A673 (cell line): ENCODE results near the gene PLEKHG3.

ENCODE experiments used
- EZH2 ChIP-seq: fragments of 200-600 bp; sonication (generic); IDR thresholded peaks from 2 replicates; pipeline ENCODE4 v1.6.1; 2017; ENCODE audit warnings: borderline replicate concordance, low read depth, mild to moderate bottlenecking, mixed read lengths, antibody characterized with exemption, low read length; ENCODE audit not compliant: poor library complexity, severe bottlenecking
- TF ChIP-seq, protein P1 (sequence below): fragments of 300-800, 200-600 bp; sonication (generic); conservative IDR thresholded peaks from 2 replicates; pipeline ENCODE4 v1.5.1; 2017; ENCODE audit warnings: low read depth, mild to moderate bottlenecking, antibody characterized with exemption, low read length, moderate library complexity, mixed read lengths

DNA sequence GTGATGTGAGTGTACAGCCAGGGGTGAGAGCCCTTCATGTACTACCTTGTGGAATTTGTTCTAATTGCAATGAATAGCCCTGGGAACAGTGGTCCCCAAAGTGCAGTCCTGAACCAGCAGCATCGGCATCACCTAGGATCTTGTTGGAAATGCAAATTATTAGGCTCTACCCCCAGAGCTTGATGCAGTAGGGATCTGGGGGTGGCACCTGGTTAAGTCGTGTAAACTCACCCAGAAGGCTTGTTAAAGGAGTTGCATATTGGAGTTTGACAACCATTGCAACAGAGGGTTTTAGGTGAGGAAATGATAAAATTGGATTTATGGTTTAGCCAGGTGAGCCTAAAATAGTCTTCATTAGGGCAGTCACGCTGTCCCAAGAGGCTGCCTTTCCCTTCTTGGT lies 73.2 kb downstream of the PLEKHG3 start:
- TF ChIP-seq, protein P1, sequence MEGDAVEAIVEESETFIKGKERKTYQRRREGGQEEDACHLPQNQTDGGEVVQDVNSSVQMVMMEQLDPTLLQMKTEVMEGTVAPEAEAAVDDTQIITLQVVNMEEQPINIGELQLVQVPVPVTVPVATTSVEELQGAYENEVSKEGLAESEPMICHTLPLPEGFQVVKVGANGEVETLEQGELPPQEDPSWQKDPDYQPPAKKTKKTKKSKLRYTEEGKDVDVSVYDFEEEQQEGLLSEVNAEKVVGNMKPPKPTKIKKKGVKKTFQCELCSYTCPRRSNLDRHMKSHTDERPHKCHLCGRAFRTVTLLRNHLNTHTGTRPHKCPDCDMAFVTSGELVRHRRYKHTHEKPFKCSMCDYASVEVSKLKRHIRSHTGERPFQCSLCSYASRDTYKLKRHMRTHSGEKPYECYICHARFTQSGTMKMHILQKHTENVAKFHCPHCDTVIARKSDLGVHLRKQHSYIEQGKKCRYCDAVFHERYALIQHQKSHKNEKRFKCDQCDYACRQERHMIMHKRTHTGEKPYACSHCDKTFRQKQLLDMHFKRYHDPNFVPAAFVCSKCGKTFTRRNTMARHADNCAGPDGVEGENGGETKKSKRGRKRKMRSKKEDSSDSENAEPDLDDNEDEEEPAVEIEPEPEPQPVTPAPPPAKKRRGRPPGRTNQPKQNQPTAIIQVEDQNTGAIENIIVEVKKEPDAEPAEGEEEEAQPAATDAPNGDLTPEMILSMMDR, result no peak
- no peak for TF ChIP-seq EZH2
